Endothelial cell of umbilical vein (primary cell): ENCODE measurements around the gene LAIR2. TPM values are rescaled to one million over a fixed set of nuclear protein-coding genes. Genes with fewer than 3 reads are reported as not detected.

Experiments
- BruUV-seq: library from RNA; stranded (reverse); fragments of 400-500 nt; replicated peaks from 2 replicates; lab custom pipeline; 2021; lab: Mats Ljungman, UMichigan
- CTCF ChIA-PET: fragments of 300-600, 350-600 bp; sonication (Branson Sonifier 250); formaldehyde crosslinking; loops from one replicate; lab custom pipeline; 2021; ENCODE audit warnings: antibody characterized with exemption, inconsistent platforms; lab: Charles Lee
- POLR2A ChIA-PET: fragments of 300-600, 350-600 bp; sonication (Branson Sonifier 250); formaldehyde crosslinking; loops from one replicate; lab custom pipeline; 2021; ENCODE audit warnings: antibody characterized with exemption, inconsistent platforms; lab: Charles Lee
- DNase-seq: peaks from one replicate; pipeline ENCODE4 v3.0.0-alpha.2; 2011; ENCODE audit warnings: low read depth, low spot score
- FAIRE-seq: peaks from 2 replicates; lab custom pipeline; 2011; peaks lifted over from hg19 to GRCh38; lab: Jason Lieb, UNC
- H2AFZ ChIP-seq: 2 replicates; pipeline ENCODE4 v1.6.0; 2012; ENCODE audit warnings: low read depth, low read length, control low read depth, inconsistent platforms
- H3K27ac ChIP-seq: 2 replicates; pipeline ENCODE4 v1.5.1; 2011; ENCODE audit warnings: low read depth, mild to moderate bottlenecking, control low read depth, low read length, moderate library complexity; ENCODE audit not compliant: insufficient read depth
- H3K27me3 ChIP-seq, 2 experiments: 2 replicates each; pipeline versions ENCODE4 v1.6.0 to v1.6.1; 2011; ENCODE audit warnings: low read length in 2 of 2, mixed read lengths in 1 of 2; ENCODE audit not compliant: control insufficient read depth in 2 of 2, insufficient read depth in 2 of 2
- H3K36me3 ChIP-seq, 2 experiments: 2 replicates in 1 of 2; 3 replicates in 1 of 2; pipeline ENCODE4 v1.5.1; 2011; ENCODE audit warnings: low read length in 2 of 2, mild to moderate bottlenecking in 1 of 2, moderate library complexity in 1 of 2; ENCODE audit not compliant: control insufficient read depth in 2 of 2, insufficient read depth in 2 of 2; ENCODE audit errors: extremely low read depth in 1 of 2
- H3K4me1 ChIP-seq: 3 replicates; pipeline ENCODE4 v1.5.1; 2011; ENCODE audit warnings: mild to moderate bottlenecking, low read length; ENCODE audit not compliant: control insufficient read depth, insufficient read depth; ENCODE audit errors: extremely low read depth
- H3K4me2 ChIP-seq: 2 replicates; pipeline ENCODE4 v1.6.1; 2011; ENCODE audit warnings: low read length, control low read depth, mixed read lengths; ENCODE audit not compliant: insufficient read depth
- H3K4me3 ChIP-seq, 3 experiments: fragments of 200-600 bp in 1 of 3; sonication (generic), shearing (Covaris generic) in 1 of 3; replicated peaks in 1 of 3; 2 replicates each; pipeline ENCODE4 v1.5.1; 2011 to 2016; ENCODE audit warnings: control low read depth in 3 of 3, low read length in 3 of 3, mild to moderate bottlenecking in 2 of 3, inconsistent platforms in 1 of 3, low read depth in 1 of 3, moderate library complexity in 1 of 3; ENCODE audit not compliant: insufficient read depth in 1 of 3
- H3K79me2 ChIP-seq: 2 replicates; pipeline ENCODE4 v1.6.0; 2012; ENCODE audit warnings: low read length, inconsistent platforms; ENCODE audit not compliant: control insufficient read depth, insufficient read depth
- H3K9ac ChIP-seq: replicated peaks from 2 replicates; pipeline ENCODE3; 2011; ENCODE audit warnings: low read length, control low read depth; ENCODE audit not compliant: insufficient read depth; ENCODE audit errors: extremely low read depth
- H3K9me1 ChIP-seq: replicated peaks from 3 replicates; pipeline ENCODE4 v1.6.0; 2011; ENCODE audit warnings: mild to moderate bottlenecking, low read length; ENCODE audit not compliant: control insufficient read depth, insufficient read depth; ENCODE audit errors: extremely low read depth
- H3K9me3 ChIP-seq: replicated peaks from 2 replicates; pipeline ENCODE4 v1.5.1; 2012; ENCODE audit warnings: low read length, inconsistent platforms; ENCODE audit not compliant: control insufficient read depth, insufficient read depth
- H4K20me1 ChIP-seq: replicated peaks from 2 replicates; pipeline ENCODE3; 2011; ENCODE audit warnings: mild to moderate bottlenecking, low read length; ENCODE audit not compliant: control insufficient read depth, insufficient read depth; ENCODE audit errors: extremely low read depth
- CTCF ChIP-seq, 2 donors: IDR thresholded peaks; 1 replicate in 1 of 2; 2 replicates in 1 of 2; pipeline ENCODE4 v1.5.1; 2011; ENCODE audit warnings: low read length in 2 of 2, mild to moderate bottlenecking in 2 of 2, moderate library complexity in 2 of 2, control low read depth in 1 of 2, inconsistent platforms in 1 of 2, low read depth in 1 of 2; ENCODE audit not compliant: insufficient read depth in 1 of 2; ENCODE audit errors: extremely low read depth in 1 of 2
- EZH2 ChIP-seq: IDR thresholded peaks from 2 replicates; pipeline ENCODE4 v1.6.1; 2012; ENCODE audit warnings: borderline replicate concordance, low read depth, mild to moderate bottlenecking, moderate library complexity, low read length, inconsistent platforms; ENCODE audit not compliant: severe bottlenecking
- GATA2 ChIP-seq: IDR thresholded peaks from 2 replicates; pipeline ENCODE4 v1.7.0; 2011; ENCODE audit warnings: low read depth, mild to moderate bottlenecking, moderate library complexity, mixed read lengths, low read length; ENCODE audit not compliant: insufficient read length, insufficient read depth
- MYC ChIP-seq: IDR thresholded peaks from one replicate; pipeline ENCODE4 v1.6.1; 2011; ENCODE audit warnings: mild to moderate bottlenecking, low read depth, low read length
- POLR2A ChIP-seq: IDR thresholded peaks from 2 replicates; pipeline ENCODE4 v1.6.1; 2012; ENCODE audit warnings: low read depth, mild to moderate bottlenecking, control low read depth, low read length
- POLR2AphosphoS5 ChIP-seq: IDR thresholded peaks from 2 replicates; pipeline ENCODE4 v1.6.1; 2012; ENCODE audit warnings: low read depth, mild to moderate bottlenecking, control low read depth, low read length, moderate library complexity; ENCODE audit not compliant: insufficient read depth
- dilution Hi-C: fragments of 300-500 bp; cut with MboI; formaldehyde crosslinking; loops from one replicate; pipeline ENCODE4 v1.15.0; 2019; ENCODE audit warnings: low sequenced_read_pairs; ENCODE audit not compliant: extremely low pct_ligation_motif_present
- intact Hi-C: fragments of 100-400 bp; cut with micrococcal nuclease; formaldehyde crosslinking; loops from one replicate; pipeline ENCODE4 v1.10.0; 2022
- polyA plus RNA-seq, 4 experiments: library from polyadenylated mRNA; depleted of rRNA in 3 of 4; stranded (reverse) in 3 of 4; unstranded in 1 of 4; fragments of >200 nt; gene quantifications; 2 replicates each; pipeline versions ENCODE4 v1.2.1 to v1.2.3, GENCODE V29; 2011 to 2012; ENCODE audit warnings: missing spikeins in 1 of 4
- total RNA-seq: library from RNA; stranded (reverse); gene quantifications from 2 replicates; pipeline ENCODE4 v1.2.3, GENCODE V29; 2021

Gene LAIR2
- total and polyA plus RNA-seq, 2 donors (not counting 3 experiments of a cell fraction or from before 2014, with no cell fraction given) = not detected

GRCh38 chr19:54461210-54461609, 41.4 kb upstream of the LAIR2 start:
- intact Hi-C loops = loop anchor here (5.0 to 10.0 kb wide), 5 partner anchors 594 to 1194 kb away; partner anchors contain the start of genes MYADM, PPP1R12C, RDH13 and U2AF2
- Histone ChIP-seq H3K9me3 (no peaks in the 10 kb centered on the region), H3K36me3 (peaks cover 17 to 46% of the 10 kb centered on the region in 2 experiments), H3K9ac (no peak overlapping the region), H3K4me1 (peaks cover 29% of the 10 kb centered on the region), H3K27ac (peak overlapping the region; percentile 20), H3K9me1 (no peaks in the 10 kb centered on the region), H3K79me2 (peaks cover 39% of the 10 kb centered on the region), H3K27me3 (no peaks in the 10 kb centered on the region), H4K20me1 (no peaks in the 10 kb centered on the region), H2AFZ (no peak overlapping the region), H3K4me2 (no peak overlapping the region), H3K4me3 (no peak overlapping the region)
- no peak for FAIRE-seq
- BruUV-seq = TSS peak; percentile 30
- TF ChIP-seq EZH2 = no peak
- TF ChIP-seq MYC = no peak
- peak; percentile 43 for TF ChIP-seq POLR2AphosphoS5
- dilution Hi-C loops = no loop called here
- ChIA-PET CTCF (interaction anchor here (1.1 kb wide), 1 partner anchor 13 kb away, joined by 3 read pairs; the partner anchor contains the start of gene LENG8), POLR2A (interaction anchor here (1.7 kb wide), 1 partner anchor 12 kb away, joined by 4 read pairs; the partner anchor contains the start of gene CDC42EP5)
- no peak for DNase-seq

- Histone ChIP-seq H3K9me3 (no peaks in the 10 kb centered on the region), H3K36me3 (peaks cover 16 to 43% of the 10 kb centered on the region in 2 experiments), H3K79me2 (peaks cover 37% of the 10 kb centered on the region), H3K9ac (no peak overlapping the region), H3K4me3 (no peak overlapping the region), H3K4me1 (peaks cover 29% of the 10 kb centered on the region), H3K27me3 (no peaks in the 10 kb centered on the region), H3K9me1 (no peaks in the 10 kb centered on the region), H4K20me1 (no peaks in the 10 kb centered on the region), H3K27ac (peak overlapping the region; percentile 85), H3K4me2 (peak overlapping the region; percentile 32), H2AFZ (no peak overlapping the region)
- ChIA-PET POLR2A (interaction anchor here (0.6 to 2.4 kb wide), 3 partner anchors 8 to 13 kb away, joined by 3 to 11 read pairs (median 4); partner anchors contain the start of genes CDC42EP5 and LENG8), CTCF (interaction anchor here (1.0 to 2.4 kb wide), 5 partner anchors 11 to 23 kb away, joined by 3 to 21 read pairs (median 5); partner anchors contain the start of genes CDC42EP5 and LENG8)
- FAIRE-seq (peak; percentile 59), DNase-seq (peak; percentile 17)
- dilution Hi-C loops (no loop called here), intact Hi-C loops (loop anchor here (2.0 to 10.0 kb wide), 6 partner anchors 271 to 1193 kb away; partner anchors contain the start of genes MYADM, PPP1R12C, RDH13 and TSEN34)
- BruUV-seq = no TSS peak
- TF ChIP-seq GATA2 = no peak
- TF ChIP-seq EZH2 = no peak
- no peak for TF ChIP-seq POLR2A
- no peak for TF ChIP-seq CTCF (IDR thresholded peaks at IDR 0.05; ENCODE audit: extremely low read depth in 1 of 2, insufficient read depth in 1 of 2, low read depth in 1 of 2, low read length in 2 of 2)
- peak; percentile 13 for TF ChIP-seq POLR2AphosphoS5
Observed at GRCh38 chr19:54461613-54462012, 41.0 kb upstream of the LAIR2 start.
